ENCODE measurements around the gene NRCAM.

The NRCAM gene

DNA sequence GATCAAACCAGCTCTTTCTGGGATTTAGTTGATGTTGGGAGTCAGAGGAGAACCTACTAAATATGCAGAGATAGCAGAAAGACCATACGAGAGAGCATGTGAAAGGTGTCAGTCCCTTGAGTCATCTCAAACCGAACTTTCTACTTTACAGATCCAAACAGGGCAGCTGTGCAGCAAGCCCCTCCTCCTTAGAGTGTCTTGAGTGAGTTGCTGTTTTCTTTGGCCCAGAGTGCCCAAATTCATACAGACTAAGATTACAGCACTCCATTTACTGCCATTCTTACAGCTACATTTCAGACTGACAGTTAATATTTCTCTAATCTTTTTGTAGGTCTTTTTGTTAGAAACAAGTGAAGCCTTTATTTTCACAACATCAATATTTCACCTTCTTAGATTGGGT is 53.4 kb downstream of the NRCAM start:
- CTCF ChIA-PET: interaction anchor here (0.5 to 1.9 kb wide), 4 partner anchors 19 to 293 kb away, joined by 3 to 7 read pairs (median 6); no protein-coding TSS in a partner anchor
- Histone ChIP-seq H3K4me3 (ENCODE audit: low read depth, low read length) (no peak overlapping the region), H3K27ac (ENCODE audit: extremely low read depth, low read depth, low read length) (no peak overlapping the region), H3K36me3 (ENCODE audit: control insufficient read depth in 2 of 2, insufficient read depth in 1 of 2, low read length in 2 of 2) (no peaks in the 10 kb centered on the region), H3K4me1 (ENCODE audit: control insufficient read depth, insufficient read depth, low read length) (peaks cover 27% of the 10 kb centered on the region), H3K9me3 (ENCODE audit: control insufficient read depth, insufficient read depth, low read depth, low read length) (no peaks in the 10 kb centered on the region)
- no peak for TF ChIP-seq ZNF280D (tag by site-specific recombination; IDR thresholded peaks at IDR 0.05)
- TF ChIP-seq BCL11A (tag by site-specific recombination; IDR thresholded peaks at IDR 0.05; ENCODE audit: low read depth): 0 out of 2 replicates have a peak, but pooled peaks have one; percentile 46
- TF ChIP-seq ZBTB8A (tag by site-specific recombination; IDR thresholded peaks at IDR 0.05): peak; percentile 26; the same call in 1 of the 2 replicates
- no peak for TF ChIP-seq SP3 (tag by site-specific recombination; IDR thresholded peaks at IDR 0.05)
- peak; percentile 79 for TF ChIP-seq FEZF1 (tag by site-specific recombination; IDR thresholded peaks at IDR 0.05)
- TF ChIP-seq PRDM6 (tag by site-specific recombination; IDR thresholded peaks at IDR 0.05): peak; percentile 79
- peak; percentile 20; the same call in 1 of the 2 replicates for TF ChIP-seq ZBTB17 (tag by site-specific recombination; IDR thresholded peaks at IDR 0.05)
- TF ChIP-seq, protein P1, sequence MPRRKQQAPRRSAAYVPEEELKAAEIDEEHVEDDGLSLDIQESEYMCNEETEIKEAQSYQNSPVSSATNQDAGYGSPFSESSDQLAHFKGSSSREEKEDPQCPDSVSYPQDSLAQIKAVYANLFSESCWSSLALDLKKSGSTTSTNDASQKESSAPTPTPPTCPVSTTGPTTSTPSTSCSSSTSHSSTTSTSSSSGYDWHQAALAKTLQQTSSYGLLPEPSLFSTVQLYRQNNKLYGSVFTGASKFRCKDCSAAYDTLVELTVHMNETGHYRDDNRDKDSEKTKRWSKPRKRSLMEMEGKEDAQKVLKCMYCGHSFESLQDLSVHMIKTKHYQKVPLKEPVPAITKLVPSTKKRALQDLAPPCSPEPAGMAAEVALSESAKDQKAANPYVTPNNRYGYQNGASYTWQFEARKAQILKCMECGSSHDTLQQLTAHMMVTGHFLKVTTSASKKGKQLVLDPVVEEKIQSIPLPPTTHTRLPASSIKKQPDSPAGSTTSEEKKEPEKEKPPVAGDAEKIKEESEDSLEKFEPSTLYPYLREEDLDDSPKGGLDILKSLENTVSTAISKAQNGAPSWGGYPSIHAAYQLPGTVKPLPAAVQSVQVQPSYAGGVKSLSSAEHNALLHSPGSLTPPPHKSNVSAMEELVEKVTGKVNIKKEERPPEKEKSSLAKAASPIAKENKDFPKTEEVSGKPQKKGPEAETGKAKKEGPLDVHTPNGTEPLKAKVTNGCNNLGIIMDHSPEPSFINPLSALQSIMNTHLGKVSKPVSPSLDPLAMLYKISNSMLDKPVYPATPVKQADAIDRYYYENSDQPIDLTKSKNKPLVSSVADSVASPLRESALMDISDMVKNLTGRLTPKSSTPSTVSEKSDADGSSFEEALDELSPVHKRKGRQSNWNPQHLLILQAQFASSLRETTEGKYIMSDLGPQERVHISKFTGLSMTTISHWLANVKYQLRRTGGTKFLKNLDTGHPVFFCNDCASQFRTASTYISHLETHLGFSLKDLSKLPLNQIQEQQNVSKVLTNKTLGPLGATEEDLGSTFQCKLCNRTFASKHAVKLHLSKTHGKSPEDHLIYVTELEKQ (tag by site-specific recombination; IDR thresholded peaks at IDR 0.05; ENCODE audit: borderline replicate concordance): 0 out of 2 replicates have a peak, but pooled peaks have one; percentile 36
- peak; percentile 40; the same call in 1 of the 2 replicates for TF ChIP-seq PRDM1 (tag by site-specific recombination; IDR thresholded peaks at IDR 0.05)
- TF ChIP-seq ZNF610 (tag by site-specific recombination; IDR thresholded peaks at IDR 0.05; ENCODE audit: borderline replicate concordance): no peak
- TF ChIP-seq INSM2 (tag by site-specific recombination; IDR thresholded peaks at IDR 0.05): 0 out of 2 replicates have a peak, but pooled peaks have one; percentile 46
- TF ChIP-seq ZNF660 (tag by site-specific recombination; IDR thresholded peaks at IDR 0.05): 0 out of 2 replicates have a peak, but pooled peaks have one; percentile 33
- TF ChIP-seq PRDM10 (tag by site-specific recombination; IDR thresholded peaks at IDR 0.05): peak; percentile 65
- TF ChIP-seq ZNF366 (tag by site-specific recombination; conservative IDR thresholded peaks at IDR 0.05): peak; percentile 20; the same call in 1 of the 2 replicates
- POLR2A ChIA-PET: no interaction called here
